ENCODE data around the gene LEMD3. TPM values are rescaled to one million over a fixed set of nuclear protein-coding genes. Genes with fewer than 3 reads are reported as not detected.

Gene LEMD3
- total RNA-seq, 1 donor from 2014 or later: 38.2 TPM

DNA sequence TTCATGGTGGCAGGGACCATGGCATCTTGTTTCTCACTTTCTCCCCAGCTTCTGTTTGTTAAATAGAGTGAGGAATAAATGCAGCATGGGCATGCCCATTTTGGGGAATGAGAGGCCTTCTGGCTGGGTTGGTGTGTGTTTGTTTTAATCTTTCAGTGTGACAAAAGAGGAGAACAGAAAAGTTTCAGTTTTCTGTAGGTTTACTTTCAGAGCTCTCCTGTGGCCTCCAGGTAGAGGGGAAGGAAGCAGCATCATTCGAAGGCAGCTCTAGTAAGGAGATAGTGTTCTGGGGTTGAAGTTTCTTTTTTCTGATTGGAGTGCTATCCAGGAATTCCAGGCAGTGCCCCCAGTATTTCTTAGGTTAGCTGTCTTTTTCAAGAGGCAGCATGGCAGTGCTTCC is 124.4 kb downstream of the LEMD3 start:
- DNase-seq (no peak), ATAC-seq (ENCODE audit: low read depth) (no peak)
- TF ChIP-seq CTCF (IDR thresholded peaks at IDR 0.05): no peak
- ChIA-PET CTCF (no interaction called here), POLR2A (no interaction called here)
- no peaks in the 10 kb centered on the region for H3K36me3 Mint-ChIP-seq (ENCODE audit: low read depth)
- peaks cover 1% of the 10 kb centered on the region for H3K4me1 Mint-ChIP-seq
- intact Hi-C loops (cut with micrococcal nuclease): no loop called here
- H3K4me3 Mint-ChIP-seq: no peak overlapping the region
- H3K9me3 Mint-ChIP-seq: peaks cover 2% of the 10 kb centered on the region
- peaks cover 11% of the 10 kb centered on the region for H3K27me3 Mint-ChIP-seq
- no peak overlapping the region for H3K27ac Mint-ChIP-seq

- intact Hi-C loops (cut with micrococcal nuclease): no loop called here
- peaks cover 1% of the 10 kb centered on the region for H3K4me1 Mint-ChIP-seq
- peaks cover 2% of the 10 kb centered on the region for H3K9me3 Mint-ChIP-seq
- H3K4me3 Mint-ChIP-seq: no peak overlapping the region
- H3K36me3 Mint-ChIP-seq (ENCODE audit: low read depth): no peaks in the 10 kb centered on the region
- TF ChIP-seq CTCF (IDR thresholded peaks at IDR 0.05): no peak
- POLR2A ChIA-PET: no interaction called here
- CTCF ChIA-PET: no interaction called here
- no peak overlapping the region for H3K27ac Mint-ChIP-seq
- ATAC-seq (ENCODE audit: low read depth): no peak
- DNase-seq: no peak
- peaks cover 9% of the 10 kb centered on the region for H3K27me3 Mint-ChIP-seq
These were observed 125.4 kb downstream of the LEMD3 start for GRCh38 chr12:65294641-65295262.

GRCh38 chr12:65296508-65297265 is 127.3 kb downstream of the LEMD3 start:
- no peak overlapping the region for H3K4me3 Mint-ChIP-seq
- peaks cover 2% of the 10 kb centered on the region for H3K9me3 Mint-ChIP-seq
- H3K27me3 Mint-ChIP-seq: peaks cover 13% of the 10 kb centered on the region
- peaks cover 1% of the 10 kb centered on the region for H3K4me1 Mint-ChIP-seq
- TF ChIP-seq CTCF (IDR thresholded peaks at IDR 0.05): no peak
- no peak for DNase-seq
- intact Hi-C loops (cut with micrococcal nuclease): no loop called here
- ChIA-PET POLR2A (no interaction called here), CTCF (no interaction called here)
- no peak overlapping the region for H3K27ac Mint-ChIP-seq
- H3K36me3 Mint-ChIP-seq (ENCODE audit: low read depth): no peaks in the 10 kb centered on the region
- no peak for ATAC-seq (ENCODE audit: low read depth)

Other genes starting within 250 kb of the LEMD3 start
- not detected in 2 replicates for gene WIF1, start 48.3 kb upstream of the LEMD3 start, total RNA-seq
- gene MSRB3, start 109.1 kb downstream of the LEMD3 start, total RNA-seq: not detected in 2 replicates